Stimulated activated CD8-positive, alpha-beta memory T cell treated with anti-CD3 and anti-CD28 coated beads, Interleukin-15, amount 100 ng/mL, for 1 hour (primary cell): ENCODE results near the gene ATG2B.
"Not testable (repeated sequence)": the region's sequence is repeated elsewhere in the genome, so short reads cannot be mapped to it uniquely, and the experiment has no call there.

Experiments used
- DNase-seq: peaks from one replicate; pipeline ENCODE4 v3.0.0-alpha.2; 2020; ENCODE audit warnings: low read depth

The ATG2B gene

DNA sequence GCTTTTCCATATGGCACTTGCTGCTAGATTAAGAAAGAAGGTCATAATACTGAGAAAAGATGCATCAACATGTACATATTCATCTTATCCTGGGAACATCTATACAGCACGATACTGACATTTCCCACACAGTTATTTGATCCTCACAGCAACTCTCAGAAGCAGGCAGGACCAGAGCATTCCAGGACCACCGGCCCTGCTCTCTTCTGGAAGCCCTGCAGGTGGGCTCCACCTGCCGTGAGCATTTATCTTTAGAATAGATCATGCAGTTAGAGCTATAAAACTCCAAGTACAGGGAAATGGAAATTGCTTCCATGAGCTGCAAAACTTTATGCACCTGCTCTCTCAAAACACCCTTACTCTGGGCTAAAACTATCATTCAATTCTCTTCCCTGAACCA lies 112.7 kb downstream of the ATG2B start:
- no peak for DNase-seq

- DNase-seq, result no peak
Observed at GRCh38 chr14:96249029-96249428, 114.1 kb downstream of the ATG2B start.

DNA sequence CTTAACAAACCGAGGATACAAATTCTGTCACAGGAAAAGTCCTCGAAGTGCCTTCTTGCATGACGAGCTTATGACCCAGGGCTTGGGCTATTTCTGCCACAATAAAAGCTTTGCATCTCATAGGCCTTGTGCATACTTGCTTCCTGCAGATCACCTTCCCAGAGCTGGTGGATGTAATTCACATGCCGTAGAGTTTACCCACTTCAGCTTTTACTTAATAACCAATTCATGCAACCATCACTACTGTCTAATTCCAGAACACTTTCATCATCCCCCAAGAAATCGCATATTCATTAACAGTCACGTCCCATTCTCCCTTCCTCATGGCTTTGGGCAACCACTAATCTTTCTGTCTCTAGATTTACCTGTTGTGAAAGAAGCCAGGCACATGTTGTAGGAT lies 116.1 kb downstream of the ATG2B start:
- DNase-seq, result no peak

GRCh38 chr14:96246539-96246847 lies 116.6 kb downstream of the ATG2B start:
- no peak for DNase-seq

GRCh38 chr14:96245710-96246538 lies 117.2 kb downstream of the ATG2B start:
- no peak for DNase-seq

DNA sequence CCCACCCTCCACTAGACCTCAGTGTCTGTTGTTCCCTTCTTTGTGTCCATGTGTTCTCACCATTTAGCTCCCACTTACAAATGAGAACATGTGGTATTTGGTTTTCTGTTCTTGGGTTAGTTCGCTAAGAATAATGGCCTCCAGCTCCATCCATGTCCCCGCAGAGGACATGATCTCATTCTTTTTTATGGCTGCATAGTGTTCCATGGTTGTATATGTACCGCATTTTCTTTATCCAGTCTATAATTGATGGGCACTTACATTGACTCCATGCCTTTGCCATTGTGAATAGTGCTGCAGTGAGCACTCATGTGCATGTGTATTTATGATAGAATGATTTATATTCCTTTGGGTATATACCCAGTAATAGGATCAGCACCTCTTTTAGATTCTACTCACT lies 118.1 kb downstream of the ATG2B start:
- not testable (repeated sequence) for DNase-seq

DNA sequence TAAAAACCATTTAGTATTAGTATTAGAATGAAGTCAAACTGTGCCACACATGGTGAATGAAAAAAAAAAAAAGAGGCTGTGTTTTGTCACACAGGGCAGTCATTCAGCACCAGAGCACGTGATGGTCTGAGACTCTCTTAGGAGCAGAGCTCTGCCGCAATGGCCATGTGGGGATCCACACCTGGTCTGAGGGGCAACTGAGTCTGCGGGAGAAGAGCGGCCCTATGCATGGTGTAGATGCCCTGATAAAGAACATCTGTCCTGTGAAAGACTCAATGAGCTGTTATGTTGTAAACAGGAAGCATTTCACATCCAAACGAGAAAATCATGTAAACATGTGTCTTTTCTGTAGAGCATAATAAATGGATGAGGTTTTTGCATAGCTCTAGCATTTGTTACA lies 119.4 kb downstream of the ATG2B start:
- no peak for DNase-seq

DNA sequence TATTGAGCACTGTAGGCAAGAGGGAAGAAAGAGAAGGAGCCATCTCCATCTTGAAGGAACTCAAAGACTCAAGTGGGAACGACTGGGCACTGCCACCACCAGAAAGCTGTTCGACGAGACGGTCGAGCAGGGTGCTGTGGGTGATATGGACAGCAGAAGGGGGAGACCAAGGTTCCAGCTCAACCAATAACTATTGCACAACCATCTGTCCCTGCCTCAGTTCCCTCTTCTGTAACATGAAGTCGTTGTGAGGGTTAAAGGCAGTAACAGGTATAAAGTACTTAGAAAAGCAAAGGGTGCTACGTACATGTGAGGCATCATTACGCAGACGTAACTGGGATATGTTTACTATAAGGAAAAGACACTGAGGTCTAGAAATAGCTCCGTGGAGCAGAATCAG lies 121.0 kb downstream of the ATG2B start:
- DNase-seq, result no peak

DNA sequence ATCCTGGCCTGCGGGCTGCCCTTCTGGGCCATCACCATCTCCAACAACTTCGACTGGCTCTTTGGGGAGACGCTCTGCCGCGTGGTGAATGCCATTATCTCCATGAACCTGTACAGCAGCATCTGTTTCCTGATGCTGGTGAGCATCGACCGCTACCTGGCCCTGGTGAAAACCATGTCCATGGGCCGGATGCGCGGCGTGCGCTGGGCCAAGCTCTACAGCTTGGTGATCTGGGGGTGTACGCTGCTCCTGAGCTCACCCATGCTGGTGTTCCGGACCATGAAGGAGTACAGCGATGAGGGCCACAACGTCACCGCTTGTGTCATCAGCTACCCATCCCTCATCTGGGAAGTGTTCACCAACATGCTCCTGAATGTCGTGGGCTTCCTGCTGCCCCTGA lies 122.5 kb downstream of the ATG2B start:
- DNase-seq, result no peak

DNA sequence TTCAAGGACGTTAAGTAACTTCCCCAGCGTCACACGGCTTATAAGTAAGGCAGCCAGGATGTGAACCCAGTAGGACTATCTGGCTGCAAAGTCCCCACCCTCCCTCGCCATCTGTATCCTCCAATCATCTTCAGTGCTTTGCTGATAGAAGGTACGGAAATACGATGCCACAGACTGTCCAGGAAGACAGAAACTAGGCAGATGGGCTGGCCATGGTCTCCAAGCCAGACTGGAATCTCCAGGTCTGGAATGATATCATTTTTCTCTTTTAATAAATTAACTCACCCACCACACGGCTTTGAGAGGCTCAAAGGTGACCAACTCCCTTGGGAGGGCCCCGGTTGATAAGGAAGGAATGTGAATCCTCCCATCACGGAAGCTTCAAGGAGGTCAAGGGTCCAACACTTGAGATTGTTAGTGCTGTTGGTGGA lies 123.4 kb downstream of the ATG2B start:
- DNase-seq, result no peak

DNA sequence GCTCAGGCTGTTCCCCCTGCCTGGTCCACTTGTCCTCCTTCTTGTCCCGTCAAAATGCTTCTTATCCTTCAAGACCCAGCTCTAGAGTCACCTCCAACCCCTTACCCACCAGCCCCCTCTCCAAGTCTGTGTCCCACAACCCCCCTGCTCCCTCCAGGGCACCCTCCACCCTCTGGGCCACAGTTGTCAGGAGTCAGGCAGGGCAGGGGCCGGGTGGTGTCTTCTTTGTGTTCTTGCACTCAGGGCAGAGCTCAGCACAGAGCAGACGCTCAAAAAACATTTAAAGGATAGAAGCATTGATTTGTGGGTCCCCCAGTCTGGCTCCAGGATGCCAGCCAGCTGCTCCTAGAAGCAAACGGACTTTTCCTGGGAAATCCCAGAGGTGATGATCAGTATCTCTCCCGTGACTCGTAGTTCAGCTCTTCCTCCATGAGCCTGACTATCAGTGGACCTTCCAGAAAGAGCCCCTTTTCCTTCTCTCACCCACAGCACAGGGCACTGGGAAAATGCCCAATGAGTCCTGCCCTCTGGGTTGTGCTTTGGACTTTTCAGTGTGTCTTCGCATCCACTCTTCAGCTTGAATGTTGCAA lies 124.4 kb downstream of the ATG2B start:
- DNase-seq, result no peak

GRCh38 chr14:96237641-96238040 lies 125.5 kb downstream of the ATG2B start:
- no peak for DNase-seq

DNA sequence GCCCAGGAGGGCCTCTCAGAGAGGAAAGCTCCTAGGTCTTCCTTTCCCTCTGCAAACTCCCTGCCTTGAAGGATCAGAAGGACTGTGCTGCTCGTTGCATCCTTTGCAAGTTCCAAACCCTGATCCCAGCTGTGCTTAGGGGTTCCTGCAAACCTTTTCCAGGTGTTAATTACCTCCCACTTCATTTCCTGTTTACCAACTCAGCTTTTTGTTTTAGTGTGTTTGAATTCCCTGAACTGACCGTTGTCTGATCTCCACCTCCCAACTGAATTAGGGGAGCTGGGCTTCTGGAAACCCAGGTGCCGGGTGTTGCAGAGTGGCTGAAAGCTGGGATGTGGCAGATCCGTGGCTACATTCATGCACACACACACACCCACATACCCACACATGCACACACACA lies 127.7 kb downstream of the ATG2B start:
- no peak for DNase-seq

GRCh38 chr14:96233661-96234060 lies 129.5 kb downstream of the ATG2B start:
- DNase-seq, result no peak

DNA sequence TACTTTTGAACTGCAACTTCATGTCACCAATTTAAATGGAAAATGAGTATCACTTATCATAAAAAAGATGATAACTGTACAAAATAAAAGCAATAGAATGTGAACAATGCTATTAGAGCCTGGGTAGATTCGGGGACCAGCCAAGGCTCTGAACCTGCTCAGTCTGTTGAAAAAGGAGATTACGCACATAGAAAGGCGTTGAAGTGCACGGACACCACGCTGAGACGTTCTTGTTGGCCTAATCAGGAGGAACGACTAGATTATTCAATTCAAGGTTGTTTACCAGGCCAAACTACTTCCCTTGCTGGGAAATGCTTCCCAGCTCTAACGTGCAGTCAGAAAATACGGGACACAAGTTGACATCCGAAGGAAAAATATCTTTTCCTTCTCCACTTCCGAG lies 130.6 kb downstream of the ATG2B start:
- DNase-seq, result no peak

DNA sequence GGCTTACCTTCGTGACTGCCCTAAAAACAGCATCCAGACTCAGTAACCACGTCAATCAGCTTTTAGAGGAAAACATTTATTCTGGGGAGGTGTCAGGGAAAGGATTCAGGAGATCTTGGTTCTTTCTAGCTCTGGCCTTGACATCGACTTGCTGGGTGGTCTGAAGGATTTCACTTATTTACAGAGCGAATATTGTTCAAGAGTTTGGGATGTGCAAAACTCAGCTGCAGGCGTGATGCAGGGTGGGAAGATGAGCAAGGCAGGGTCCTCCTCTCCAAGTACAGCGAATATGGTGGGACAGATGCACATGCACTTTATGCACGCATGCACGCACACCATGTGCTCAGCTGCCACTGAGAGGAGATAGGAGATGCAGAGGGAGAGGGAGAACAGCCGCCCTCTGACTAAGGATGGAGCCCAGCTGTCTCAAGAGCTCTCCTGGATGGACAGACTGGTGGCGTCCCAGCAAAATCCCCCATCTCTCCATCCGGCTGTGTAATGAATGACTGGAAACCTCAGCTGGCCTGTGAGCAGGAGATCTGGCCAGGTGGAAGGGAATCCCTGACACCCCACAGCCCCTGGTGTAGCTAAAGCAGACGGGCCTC lies 131.5 kb downstream of the ATG2B start:
- DNase-seq, result no peak

GRCh38 chr14:96231056-96231455 lies 132.1 kb downstream of the ATG2B start:
- no peak for DNase-seq

DNA sequence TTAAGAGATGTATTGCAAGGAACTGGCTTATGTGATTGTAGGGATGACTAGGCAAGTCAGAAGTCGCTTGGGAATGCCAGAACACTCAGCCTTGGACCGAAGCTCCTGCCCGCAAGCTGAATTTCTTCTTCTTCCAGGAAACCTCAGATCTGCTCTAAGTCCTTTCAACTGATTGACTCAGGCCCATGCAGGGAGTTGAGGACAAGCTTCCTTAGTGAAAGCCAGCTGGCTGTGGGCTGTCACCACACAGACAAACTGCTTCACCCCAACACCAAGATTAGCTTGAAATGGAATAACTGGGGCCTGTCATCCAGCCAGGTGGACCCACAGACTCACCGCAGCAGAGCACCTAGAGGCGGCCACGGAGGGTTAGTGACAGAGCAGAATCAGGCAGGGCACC lies 133.8 kb downstream of the ATG2B start:
- DNase-seq, result no peak
